ENCODE data around the gene GRSF1.

Gene GRSF1

DNA sequence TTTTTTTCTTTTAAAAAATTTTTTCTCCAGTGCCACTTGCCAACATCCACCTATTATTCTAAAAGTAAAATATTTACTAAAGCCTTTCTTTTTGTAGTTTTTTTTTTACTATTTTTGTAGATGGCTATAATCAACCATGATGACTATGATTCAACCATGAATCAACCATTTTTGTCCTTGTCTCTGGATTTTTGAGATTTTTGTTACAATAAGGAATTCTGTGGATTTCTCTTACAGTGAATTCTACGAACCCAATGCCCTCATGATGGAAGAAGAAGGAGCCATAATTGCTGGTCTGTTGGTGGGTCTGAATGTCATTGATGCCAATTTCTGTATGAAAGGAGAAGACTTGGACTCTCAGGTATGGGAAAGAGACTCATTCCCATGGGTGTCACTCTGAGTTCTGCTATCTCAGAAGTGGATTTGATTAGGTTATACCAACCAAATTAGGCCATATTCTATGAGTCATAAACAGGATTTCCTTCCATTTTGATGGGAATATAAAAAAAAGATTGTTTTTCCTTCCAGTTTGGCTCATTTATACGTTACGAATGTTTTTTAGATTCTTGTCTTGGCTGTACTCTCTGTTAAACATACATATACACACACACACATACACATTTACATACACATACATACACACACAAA lies 71.3 kb downstream of the GRSF1 start:
- no peak overlapping the region for H3K4me3 ChIP-seq (replicated peaks in 1 of 2; ENCODE audit: low read depth in 2 of 2, low read length in 2 of 2)
- DNase-seq (ENCODE audit: low read depth in 2 of 2) = peak in 1 of 2 donors; percentile 63
- no peak for TF ChIP-seq CTCF (IDR thresholded peaks at IDR 0.05; ENCODE audit: low read depth, low read length)

Data from cardiac fibroblast (primary cell).